ENCODE results near the gene GNAO1.

GRCh38 chr16:56347670-56348069, 156.4 kb downstream of the GNAO1 start:
- TF ChIP-seq, protein P1, sequence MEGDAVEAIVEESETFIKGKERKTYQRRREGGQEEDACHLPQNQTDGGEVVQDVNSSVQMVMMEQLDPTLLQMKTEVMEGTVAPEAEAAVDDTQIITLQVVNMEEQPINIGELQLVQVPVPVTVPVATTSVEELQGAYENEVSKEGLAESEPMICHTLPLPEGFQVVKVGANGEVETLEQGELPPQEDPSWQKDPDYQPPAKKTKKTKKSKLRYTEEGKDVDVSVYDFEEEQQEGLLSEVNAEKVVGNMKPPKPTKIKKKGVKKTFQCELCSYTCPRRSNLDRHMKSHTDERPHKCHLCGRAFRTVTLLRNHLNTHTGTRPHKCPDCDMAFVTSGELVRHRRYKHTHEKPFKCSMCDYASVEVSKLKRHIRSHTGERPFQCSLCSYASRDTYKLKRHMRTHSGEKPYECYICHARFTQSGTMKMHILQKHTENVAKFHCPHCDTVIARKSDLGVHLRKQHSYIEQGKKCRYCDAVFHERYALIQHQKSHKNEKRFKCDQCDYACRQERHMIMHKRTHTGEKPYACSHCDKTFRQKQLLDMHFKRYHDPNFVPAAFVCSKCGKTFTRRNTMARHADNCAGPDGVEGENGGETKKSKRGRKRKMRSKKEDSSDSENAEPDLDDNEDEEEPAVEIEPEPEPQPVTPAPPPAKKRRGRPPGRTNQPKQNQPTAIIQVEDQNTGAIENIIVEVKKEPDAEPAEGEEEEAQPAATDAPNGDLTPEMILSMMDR (IDR thresholded peaks at IDR 0.05), result no peak
- TF ChIP-seq POLR2A (IDR thresholded peaks at IDR 0.05) (no peak), EP300 (IDR thresholded peaks at IDR 0.05) (no peak)
